NT2/D1 (cell line): ENCODE results near the gene STK24.
A peak's percentile ranks its signal among the peaks of the same experiment; 100 is the strongest.

Source experiments
- DNase-seq: peaks from one replicate; pipeline ENCODE4 v3.0.0-alpha.2; 2011; ENCODE audit warnings: low read depth, low spot score
- H3K27me3 ChIP-seq: 2 replicates; pipeline ENCODE4 v1.6.0; 2011; ENCODE audit warnings: mild to moderate bottlenecking; ENCODE audit not compliant: insufficient read length, insufficient read depth
- H3K36me3 ChIP-seq: 2 replicates; pipeline ENCODE4 v1.6.1; 2011; ENCODE audit warnings: mild to moderate bottlenecking, low read length, mixed read lengths; ENCODE audit not compliant: insufficient read depth, insufficient read length
- H3K4me1 ChIP-seq: 2 replicates; pipeline ENCODE4 v1.5.1; 2011; ENCODE audit not compliant: insufficient read depth, insufficient read length
- H3K4me3 ChIP-seq: 2 replicates; pipeline ENCODE4 v1.5.1; 2011; ENCODE audit warnings: low read depth; ENCODE audit not compliant: insufficient read length
- H3K9ac ChIP-seq: 2 replicates; pipeline ENCODE4 v1.6.0; 2011; ENCODE audit warnings: low read depth; ENCODE audit not compliant: insufficient read length
- H3K9me3 ChIP-seq: 2 replicates; pipeline ENCODE4 v1.5.1; 2011; ENCODE audit warnings: mild to moderate bottlenecking, low read length; ENCODE audit not compliant: insufficient read depth
- SUZ12 ChIP-seq: IDR thresholded peaks from 2 replicates; pipeline ENCODE4 v1.6.1; 2011; ENCODE audit not compliant: insufficient read length, insufficient read depth; ENCODE audit errors: extremely low read depth
- YY1 ChIP-seq: IDR thresholded peaks from 2 replicates; pipeline ENCODE4 v1.6.1; 2011; ENCODE audit not compliant: insufficient read length, insufficient read depth
- ZNF274 ChIP-seq: IDR thresholded peaks from 2 replicates; pipeline ENCODE4 v1.6.1; 2011; ENCODE audit warnings: mild to moderate bottlenecking, low read depth, low read length

Gene STK24

DNA sequence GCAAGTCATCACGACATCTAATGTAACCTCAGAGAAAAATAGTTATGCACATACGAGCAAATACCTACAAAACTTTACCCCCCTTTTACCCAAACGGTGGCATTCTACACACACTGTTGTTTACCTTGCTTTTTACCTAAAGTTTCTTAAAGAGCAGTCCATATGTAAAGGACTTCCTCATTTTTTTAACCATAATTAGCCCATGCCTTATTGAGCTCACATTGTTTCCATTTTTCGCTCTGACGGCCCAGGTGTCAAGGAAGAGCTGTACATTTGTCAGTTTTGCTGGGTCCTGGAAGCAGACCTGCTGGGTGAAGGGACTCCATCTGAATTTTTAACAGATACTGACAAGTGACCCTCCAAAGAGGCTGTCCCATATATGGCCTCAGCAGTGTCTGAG is 89.4 kb downstream of the STK24 start:
- no peaks in the 10 kb centered on the region for H3K9me3 ChIP-seq
- no peaks in the 10 kb centered on the region for H3K27me3 ChIP-seq
- H3K9ac ChIP-seq: no peak overlapping the region
- H3K36me3 ChIP-seq: peaks cover 8% of the 10 kb centered on the region
- no peak overlapping the region for H3K4me3 ChIP-seq
- H3K4me1 ChIP-seq: peaks cover 15% of the 10 kb centered on the region
- DNase-seq: no peak
- TF ChIP-seq ZNF274: no peak
- no peak for TF ChIP-seq YY1
- TF ChIP-seq SUZ12: no peak

DNA sequence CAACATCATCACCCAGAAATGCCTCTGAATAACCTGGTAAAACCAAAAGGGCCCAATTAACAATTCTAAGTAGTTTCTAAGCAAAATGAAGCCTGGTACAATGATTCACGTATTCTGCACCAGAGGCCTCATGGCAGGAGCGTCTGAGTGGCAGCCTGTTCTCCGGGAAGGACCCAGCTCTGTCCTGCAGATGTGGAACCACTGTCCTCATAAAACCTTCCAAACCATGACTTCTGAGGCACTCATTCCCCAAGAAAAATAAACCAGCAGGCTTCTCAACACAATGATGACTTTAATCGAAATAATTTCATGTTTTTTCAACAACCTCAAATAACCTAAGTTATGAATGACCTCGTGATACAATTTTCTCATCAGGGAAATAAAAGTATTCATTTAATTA is 89.9 kb downstream of the STK24 start:
- Histone ChIP-seq H3K4me3 (no peak overlapping the region), H3K27me3 (no peaks in the 10 kb centered on the region), H3K4me1 (peaks cover 15% of the 10 kb centered on the region), H3K9ac (no peak overlapping the region), H3K36me3 (peaks cover 8% of the 10 kb centered on the region), H3K9me3 (no peaks in the 10 kb centered on the region)
- TF ChIP-seq ZNF274 (no peak), YY1 (no peak), SUZ12 (no peak)
- DNase-seq: no peak

DNA sequence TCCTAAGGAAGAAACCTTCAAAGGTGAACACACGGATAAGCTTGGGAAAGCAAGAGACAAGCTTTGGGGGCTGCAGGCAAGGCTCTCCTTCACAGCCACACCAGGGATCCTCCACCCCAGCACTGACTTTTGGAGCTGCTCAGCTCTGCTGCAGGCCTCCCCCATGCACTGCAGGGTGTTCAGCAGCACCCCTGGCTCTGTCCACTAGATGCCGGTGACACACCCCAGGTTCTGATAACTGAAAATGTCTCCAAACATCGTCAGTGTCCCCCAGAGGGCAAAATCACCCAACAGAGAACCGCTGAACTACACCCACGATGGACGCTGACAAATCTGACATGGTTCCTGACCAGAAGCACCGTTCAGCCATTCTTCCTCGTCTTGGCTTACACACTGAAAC is 90.5 kb downstream of the STK24 start:
- TF ChIP-seq ZNF274: no peak
- no peak for TF ChIP-seq SUZ12
- TF ChIP-seq YY1: no peak
- no peaks in the 10 kb centered on the region for H3K9me3 ChIP-seq
- H3K4me3 ChIP-seq: no peak overlapping the region
- H3K27me3 ChIP-seq: no peaks in the 10 kb centered on the region
- H3K36me3 ChIP-seq: peaks cover 12% of the 10 kb centered on the region
- DNase-seq: no peak
- peaks cover 15% of the 10 kb centered on the region for H3K4me1 ChIP-seq
- no peak overlapping the region for H3K9ac ChIP-seq

DNA sequence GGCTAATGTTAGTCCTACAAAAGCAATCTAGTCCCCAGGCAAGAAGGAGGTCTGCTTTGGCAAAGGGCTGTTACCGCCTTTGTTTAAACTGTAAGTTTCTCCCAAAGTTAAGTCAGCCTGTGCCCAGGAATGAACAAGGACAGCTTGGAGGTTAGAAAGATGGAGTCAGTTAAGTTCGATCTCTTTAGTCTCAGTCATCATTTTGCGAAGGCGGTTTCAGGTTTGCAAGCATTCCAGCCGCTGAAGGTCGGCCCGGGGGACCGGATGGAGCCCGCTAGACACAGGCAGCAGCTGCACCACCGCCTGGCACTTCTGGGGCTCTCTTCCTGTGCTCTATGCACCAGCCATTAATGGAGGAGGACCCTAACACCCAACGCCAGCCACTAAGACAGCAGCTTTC is 91.3 kb downstream of the STK24 start:
- Histone ChIP-seq H3K4me3 (no peak overlapping the region), H3K9me3 (no peaks in the 10 kb centered on the region), H3K27me3 (no peaks in the 10 kb centered on the region), H3K4me1 (peaks cover 20% of the 10 kb centered on the region), H3K36me3 (peaks cover 6% of the 10 kb centered on the region), H3K9ac (no peak overlapping the region)
- no peak for TF ChIP-seq ZNF274
- TF ChIP-seq YY1: no peak
- no peak for TF ChIP-seq SUZ12
- no peak for DNase-seq

DNA sequence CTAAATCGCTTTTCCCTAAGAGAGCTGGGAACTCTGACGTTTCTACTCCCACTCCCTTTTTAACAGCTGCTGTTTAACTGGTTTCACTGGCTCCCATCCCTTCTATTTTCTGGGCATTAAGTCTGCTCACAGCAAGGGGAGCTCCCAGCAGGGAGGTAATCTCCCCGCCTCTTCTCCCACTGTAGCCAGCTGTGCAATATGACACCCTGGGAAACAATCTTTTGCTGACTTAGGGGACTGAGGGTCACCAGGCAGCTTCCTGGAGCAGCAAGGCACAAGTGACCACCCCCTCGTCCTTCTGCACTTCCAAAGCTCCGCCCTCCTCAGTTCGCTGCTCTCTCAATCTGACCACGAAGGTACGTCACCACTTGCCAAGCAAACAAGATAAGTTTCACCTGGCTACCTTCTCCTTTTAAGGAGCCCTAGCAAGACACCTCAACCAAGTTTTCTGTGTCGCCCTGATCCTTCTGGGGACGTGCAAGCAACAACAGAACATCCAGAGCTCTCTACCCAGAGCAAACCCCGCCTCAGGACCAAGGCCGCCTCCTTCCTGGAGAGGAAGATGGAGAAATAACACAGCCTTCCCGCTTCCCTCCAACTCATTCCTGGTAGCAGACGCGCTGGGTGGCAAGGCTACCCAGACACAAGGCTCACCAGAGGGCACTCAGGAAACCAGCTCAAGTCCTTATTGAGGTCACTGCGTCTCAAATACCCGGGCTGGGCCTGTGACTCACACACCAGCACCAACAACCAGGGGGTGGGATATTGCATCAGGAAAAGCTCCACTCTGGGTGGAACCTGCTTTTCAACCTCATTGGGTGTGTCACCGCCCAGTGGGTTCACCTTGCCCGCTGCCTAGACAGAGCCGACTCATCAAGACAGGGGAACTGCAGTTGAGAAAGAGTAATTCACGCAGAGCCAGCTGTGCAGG is 92.4 kb downstream of the STK24 start:
- Histone ChIP-seq H3K36me3 (peaks cover 5% of the 10 kb centered on the region), H3K9ac (peak overlapping the region; percentile 10), H3K4me3 (no peak overlapping the region), H3K4me1 (peaks cover 20% of the 10 kb centered on the region), H3K9me3 (no peaks in the 10 kb centered on the region), H3K27me3 (no peaks in the 10 kb centered on the region)
- DNase-seq: no peak
- TF ChIP-seq SUZ12 (no peak), YY1 (no peak), ZNF274 (no peak)

DNA sequence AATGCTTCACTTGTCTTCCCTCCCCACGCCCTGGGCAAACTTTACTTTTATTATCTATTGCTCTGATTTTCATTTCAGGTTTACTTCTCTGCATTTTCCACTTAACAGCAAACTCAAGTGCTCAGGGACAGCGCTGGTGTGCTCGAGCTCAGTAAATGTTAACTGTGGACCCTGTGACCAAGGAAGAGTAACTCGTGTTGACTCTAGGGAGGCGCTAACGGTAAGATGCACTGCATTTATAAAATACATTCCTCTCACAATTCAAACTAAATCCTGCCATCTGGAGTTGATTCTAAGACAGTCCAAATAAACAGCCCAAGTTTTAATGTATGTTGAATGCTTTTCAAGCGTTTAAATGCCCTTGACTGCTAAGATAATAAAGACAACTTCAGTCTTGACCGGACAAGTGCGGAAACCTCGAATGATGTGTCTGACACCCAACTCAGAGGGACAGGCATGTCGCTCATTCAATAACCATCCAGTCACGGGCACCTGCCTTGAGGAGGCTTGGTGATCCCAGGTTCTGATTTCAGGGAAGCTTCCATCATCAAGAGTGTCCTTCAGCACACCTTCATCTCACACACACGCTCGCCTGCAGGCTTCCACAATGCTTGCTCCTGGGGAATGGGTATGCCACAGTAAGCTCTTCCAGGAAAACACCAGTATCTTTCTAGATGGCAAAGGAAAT is 93.2 kb downstream of the STK24 start:
- DNase-seq: no peak
- no peak overlapping the region for H3K4me3 ChIP-seq
- no peaks in the 10 kb centered on the region for H3K27me3 ChIP-seq
- peaks cover 5% of the 10 kb centered on the region for H3K36me3 ChIP-seq
- H3K9me3 ChIP-seq: no peaks in the 10 kb centered on the region
- no peak for TF ChIP-seq SUZ12
- no peak for TF ChIP-seq YY1
- TF ChIP-seq ZNF274: no peak
- peaks cover 20% of the 10 kb centered on the region for H3K4me1 ChIP-seq
- no peak overlapping the region for H3K9ac ChIP-seq
